ENCODE data around the gene AGPS.
"Not testable (repeated sequence)": the region's sequence is repeated elsewhere in the genome, so short reads cannot be mapped to it uniquely, and the experiment has no call there.

DNA sequence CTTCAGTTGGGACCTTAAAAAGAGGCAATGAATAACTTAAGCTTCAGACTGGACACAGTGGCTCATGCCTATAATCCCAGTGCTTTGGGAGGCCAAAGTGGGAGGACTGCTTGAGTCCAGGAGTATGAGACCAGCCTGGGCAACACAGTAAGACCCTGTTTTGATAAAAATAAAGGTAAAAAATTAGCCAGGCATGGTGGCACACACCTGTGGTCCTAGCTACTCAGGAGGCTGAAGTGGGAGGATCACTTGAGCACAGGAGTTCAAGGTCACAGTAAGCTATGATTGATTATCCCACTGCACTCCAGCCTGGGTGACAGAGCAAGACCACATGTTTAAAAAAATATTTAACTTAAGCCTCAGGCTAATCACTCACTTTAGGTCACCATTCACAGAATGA lies 26.8 kb upstream of the AGPS start:
- TF ChIP-seq, protein P1, sequence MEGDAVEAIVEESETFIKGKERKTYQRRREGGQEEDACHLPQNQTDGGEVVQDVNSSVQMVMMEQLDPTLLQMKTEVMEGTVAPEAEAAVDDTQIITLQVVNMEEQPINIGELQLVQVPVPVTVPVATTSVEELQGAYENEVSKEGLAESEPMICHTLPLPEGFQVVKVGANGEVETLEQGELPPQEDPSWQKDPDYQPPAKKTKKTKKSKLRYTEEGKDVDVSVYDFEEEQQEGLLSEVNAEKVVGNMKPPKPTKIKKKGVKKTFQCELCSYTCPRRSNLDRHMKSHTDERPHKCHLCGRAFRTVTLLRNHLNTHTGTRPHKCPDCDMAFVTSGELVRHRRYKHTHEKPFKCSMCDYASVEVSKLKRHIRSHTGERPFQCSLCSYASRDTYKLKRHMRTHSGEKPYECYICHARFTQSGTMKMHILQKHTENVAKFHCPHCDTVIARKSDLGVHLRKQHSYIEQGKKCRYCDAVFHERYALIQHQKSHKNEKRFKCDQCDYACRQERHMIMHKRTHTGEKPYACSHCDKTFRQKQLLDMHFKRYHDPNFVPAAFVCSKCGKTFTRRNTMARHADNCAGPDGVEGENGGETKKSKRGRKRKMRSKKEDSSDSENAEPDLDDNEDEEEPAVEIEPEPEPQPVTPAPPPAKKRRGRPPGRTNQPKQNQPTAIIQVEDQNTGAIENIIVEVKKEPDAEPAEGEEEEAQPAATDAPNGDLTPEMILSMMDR (IDR thresholded peaks at IDR 0.05) = not testable (repeated sequence)
- not testable (repeated sequence) for TF ChIP-seq POLR2A (IDR thresholded peaks at IDR 0.05)
